ENCODE measurements around the gene SAP30L. TPM values are rescaled to one million over a fixed set of nuclear protein-coding genes. Genes with fewer than 3 reads are reported as not detected.
A peak's percentile ranks its signal among the peaks of the same experiment; 100 is the strongest.

Gene SAP30L
- total and polyA plus RNA-seq, 4 donors, result 26.7 to 43.4 (median 34.7) TPM

- 9 to 12% methylated on average over 35 of the region's 35 CpGs for WGBS, 2 donors
- DNase-seq (no peak), ATAC-seq (ENCODE audit: low FRiP score) (no peak)
- no peak overlapping the region for H3K4me3 ChIP-seq (ENCODE audit: low read length in 2 of 2)
- no peaks in the 10 kb centered on the region for H3K9me3 ChIP-seq (ENCODE audit: control insufficient read depth, low read length)
- no peaks in the 10 kb centered on the region for H3K4me1 ChIP-seq (ENCODE audit: control insufficient read depth in 1 of 2, insufficient read depth in 2 of 2, low read length in 2 of 2)
- no peak overlapping the region for H3K27ac ChIP-seq (ENCODE audit: low read depth in 1 of 2, low read length in 2 of 2)
- intact Hi-C loops (cut with DNase I), result no loop called here
- no peaks in the 10 kb centered on the region for H3K36me3 ChIP-seq (ENCODE audit: control insufficient read depth in 1 of 2, insufficient read depth in 2 of 2, low read length in 1 of 2)
- no peaks in the 10 kb centered on the region for H3K27me3 ChIP-seq (ENCODE audit: control insufficient read depth in 1 of 2, insufficient read depth in 2 of 2, low read length in 1 of 2)
These were observed 27.2 kb downstream of the SAP30L start for GRCh38 chr5:154472871-154473580.

- Histone ChIP-seq H3K9me3 (ENCODE audit: control insufficient read depth, low read length) (no peaks in the 10 kb centered on the region), H3K36me3 (ENCODE audit: control insufficient read depth in 1 of 2, insufficient read depth in 2 of 2, low read length in 1 of 2) (no peaks in the 10 kb centered on the region), H3K27ac (ENCODE audit: low read depth in 1 of 2, low read length in 2 of 2) (no peak overlapping the region), H3K4me1 (ENCODE audit: control insufficient read depth in 1 of 2, insufficient read depth in 2 of 2, low read length in 2 of 2) (no peaks in the 10 kb centered on the region), H3K4me3 (ENCODE audit: low read length in 2 of 2) (no peak overlapping the region), H3K27me3 (ENCODE audit: control insufficient read depth in 1 of 2, insufficient read depth in 2 of 2, low read length in 1 of 2) (no peaks in the 10 kb centered on the region)
- no peak for DNase-seq
- no peak for ATAC-seq (ENCODE audit: low FRiP score)
- intact Hi-C loops (cut with DNase I), result no loop called here
- 13 to 21% methylated on average over 38 to 40 of the region's 40 CpGs for WGBS, 2 donors
These were observed 27.9 kb downstream of the SAP30L start for GRCh38 chr5:154473581-154474283.

DNA sequence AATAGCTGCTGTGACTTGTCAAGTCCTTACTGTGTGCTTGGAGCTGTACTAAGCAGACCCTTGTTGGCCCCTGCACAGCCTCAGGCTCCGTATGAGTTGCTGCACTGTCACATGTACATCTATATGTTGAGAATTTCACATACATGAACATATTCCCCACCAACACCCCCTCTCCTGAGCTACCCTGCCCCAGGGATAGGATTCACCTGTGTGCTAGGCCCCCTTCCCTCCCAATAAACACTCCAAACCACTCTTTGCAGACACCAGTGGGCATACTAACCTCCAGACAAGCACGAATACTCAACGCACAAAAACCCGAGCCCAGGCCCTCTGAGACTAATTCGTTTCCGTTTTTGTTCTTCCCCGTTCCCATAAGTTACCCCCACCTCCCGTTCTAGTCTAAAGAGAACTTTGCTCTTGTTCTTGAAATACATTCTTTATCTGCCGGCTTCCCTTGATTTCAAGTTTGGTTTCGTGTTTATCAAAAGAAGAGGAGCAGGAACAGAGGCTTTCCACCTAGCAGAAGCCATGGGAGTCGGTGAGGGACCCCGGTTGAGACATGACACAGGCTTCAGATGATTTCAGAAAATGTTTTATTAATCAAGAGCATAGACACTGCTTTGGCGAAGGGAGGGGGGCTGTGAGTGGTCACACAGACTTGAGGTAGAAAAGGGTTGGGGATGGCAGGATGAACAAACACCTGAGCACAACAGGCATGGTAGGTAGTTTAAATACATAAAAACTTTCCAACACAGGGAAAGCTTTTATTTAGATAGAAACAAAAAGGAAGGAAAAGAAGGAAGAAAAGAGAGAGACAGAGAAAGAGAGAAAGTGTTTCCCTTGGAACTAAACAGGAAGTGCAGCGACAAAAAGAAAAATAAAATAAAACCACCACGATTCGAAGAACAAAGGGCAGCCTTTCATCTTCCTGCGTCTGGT lies 28.9 kb downstream of the SAP30L start:
- ATAC-seq (ENCODE audit: low FRiP score) (no peak), DNase-seq (no peak)
- no peak overlapping the region for H3K27ac ChIP-seq (ENCODE audit: low read depth in 1 of 2, low read length in 2 of 2)
- no peaks in the 10 kb centered on the region for H3K36me3 ChIP-seq (ENCODE audit: control insufficient read depth in 1 of 2, insufficient read depth in 2 of 2, low read length in 1 of 2)
- no peak overlapping the region for H3K4me3 ChIP-seq (ENCODE audit: low read length in 2 of 2)
- no peaks in the 10 kb centered on the region for H3K27me3 ChIP-seq (ENCODE audit: control insufficient read depth in 1 of 2, insufficient read depth in 2 of 2, low read length in 1 of 2)
- 19 to 39% methylated on average over 17 of the region's 17 CpGs for WGBS, 2 donors
- no peaks in the 10 kb centered on the region for H3K4me1 ChIP-seq (ENCODE audit: control insufficient read depth in 1 of 2, insufficient read depth in 2 of 2, low read length in 2 of 2)
- H3K9me3 ChIP-seq (ENCODE audit: control insufficient read depth, low read length), result no peaks in the 10 kb centered on the region
- intact Hi-C loops (cut with DNase I), result no loop called here

GRCh38 chr5:154475591-154476353 lies 30.0 kb downstream of the SAP30L start:
- no peaks in the 10 kb centered on the region for H3K4me1 ChIP-seq (ENCODE audit: control insufficient read depth in 1 of 2, insufficient read depth in 2 of 2, low read length in 2 of 2)
- ATAC-seq (ENCODE audit: low FRiP score) (no peak), DNase-seq (no peak)
- no peak overlapping the region for H3K4me3 ChIP-seq (ENCODE audit: low read length in 2 of 2)
- H3K36me3 ChIP-seq (ENCODE audit: control insufficient read depth in 1 of 2, insufficient read depth in 2 of 2, low read length in 1 of 2), result no peaks in the 10 kb centered on the region
- H3K27ac ChIP-seq (ENCODE audit: low read depth in 1 of 2, low read length in 2 of 2), result no peak overlapping the region
- WGBS, 2 donors, result 16 to 17% methylated on average over 46 of the region's 46 CpGs
- H3K9me3 ChIP-seq (ENCODE audit: control insufficient read depth, low read length), result no peaks in the 10 kb centered on the region
- intact Hi-C loops (cut with DNase I), result no loop called here
- H3K27me3 ChIP-seq (ENCODE audit: control insufficient read depth in 1 of 2, insufficient read depth in 2 of 2, low read length in 1 of 2), result peaks cover 0 to 2% of the 10 kb centered on the region in 2 donors

DNA sequence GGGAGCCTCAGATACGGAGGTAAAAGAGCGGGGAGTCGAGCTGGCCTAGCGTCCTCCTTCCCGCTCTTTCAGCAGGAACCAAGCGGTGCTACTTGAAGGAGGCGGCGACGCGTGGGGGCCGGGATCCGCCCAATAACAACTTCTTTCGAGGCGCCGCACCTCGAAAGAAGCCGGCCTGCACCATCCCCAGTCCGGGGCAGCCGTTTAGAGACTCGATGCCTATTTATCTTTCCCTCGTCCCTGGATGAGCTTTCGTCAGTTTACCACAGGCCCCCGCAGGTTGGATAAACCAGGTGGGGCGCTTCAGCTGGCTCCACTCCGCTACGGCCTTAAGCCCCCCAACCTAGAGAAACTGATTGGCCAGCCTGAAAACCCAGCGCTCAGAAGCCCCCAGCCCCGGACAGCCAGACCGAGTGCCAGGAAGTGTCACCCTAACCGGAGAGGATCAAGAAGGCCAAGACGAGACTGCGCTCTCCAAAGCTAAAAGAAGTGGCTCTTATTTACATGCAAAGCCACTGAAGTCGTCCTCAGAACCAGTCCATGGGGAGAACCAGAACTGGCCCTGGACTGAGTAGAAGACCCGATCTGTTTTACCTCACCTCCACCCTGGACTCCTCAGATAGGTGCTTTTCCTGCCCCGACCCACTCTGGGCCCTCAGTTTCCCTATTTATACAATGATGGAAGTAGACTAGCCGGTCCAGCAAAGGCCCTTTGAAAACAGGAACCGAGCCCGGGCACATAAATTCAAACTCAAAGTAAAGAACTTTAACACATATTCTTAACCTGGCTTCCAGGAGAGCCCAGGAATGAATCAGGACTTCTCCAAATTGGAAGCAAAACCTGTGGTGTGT lies 30.8 kb downstream of the SAP30L start:
- intact Hi-C loops (cut with DNase I), result no loop called here
- DNase-seq (no peak), ATAC-seq (ENCODE audit: low FRiP score) (no peak)
- no peaks in the 10 kb centered on the region for H3K36me3 ChIP-seq (ENCODE audit: control insufficient read depth in 1 of 2, insufficient read depth in 2 of 2, low read length in 1 of 2)
- H3K27me3 ChIP-seq (ENCODE audit: control insufficient read depth in 1 of 2, insufficient read depth in 2 of 2, low read length in 1 of 2), result peaks cover 0 to 2% of the 10 kb centered on the region in 2 donors
- no peak overlapping the region for H3K27ac ChIP-seq (ENCODE audit: low read depth in 1 of 2, low read length in 2 of 2)
- no peak overlapping the region for H3K4me3 ChIP-seq (ENCODE audit: low read length in 2 of 2)
- no peaks in the 10 kb centered on the region for H3K9me3 ChIP-seq (ENCODE audit: control insufficient read depth, low read length)
- 10 to 13% methylated on average over 35 to 38 of the region's 38 CpGs for WGBS, 2 donors
- H3K4me1 ChIP-seq (ENCODE audit: control insufficient read depth in 1 of 2, insufficient read depth in 2 of 2, low read length in 2 of 2), result no peaks in the 10 kb centered on the region

- H3K4me3 ChIP-seq (ENCODE audit: low read length in 2 of 2), result peak overlapping the region in 1 of 2 donors; percentile 11
- peaks cover 0 to 2% of the 10 kb centered on the region in 2 donors for H3K27me3 ChIP-seq (ENCODE audit: control insufficient read depth in 1 of 2, insufficient read depth in 2 of 2, low read length in 1 of 2)
- no peaks in the 10 kb centered on the region for H3K9me3 ChIP-seq (ENCODE audit: control insufficient read depth, low read length)
- peak; percentile 63 for ATAC-seq (ENCODE audit: low FRiP score)
- DNase-seq, result peak in 1 of 2 donors; percentile 55
- 1 to 2% methylated on average over 57 to 68 of the region's 68 CpGs for WGBS, 2 donors
- intact Hi-C loops (cut with DNase I), result no loop called here
- no peak overlapping the region for H3K27ac ChIP-seq (ENCODE audit: low read depth in 1 of 2, low read length in 2 of 2)
- H3K36me3 ChIP-seq (ENCODE audit: control insufficient read depth in 1 of 2, insufficient read depth in 2 of 2, low read length in 1 of 2), result no peaks in the 10 kb centered on the region
- no peaks in the 10 kb centered on the region for H3K4me1 ChIP-seq (ENCODE audit: control insufficient read depth in 1 of 2, insufficient read depth in 2 of 2, low read length in 2 of 2)
These were observed 31.8 kb downstream of the SAP30L start for GRCh38 chr5:154477382-154478223.

DNA sequence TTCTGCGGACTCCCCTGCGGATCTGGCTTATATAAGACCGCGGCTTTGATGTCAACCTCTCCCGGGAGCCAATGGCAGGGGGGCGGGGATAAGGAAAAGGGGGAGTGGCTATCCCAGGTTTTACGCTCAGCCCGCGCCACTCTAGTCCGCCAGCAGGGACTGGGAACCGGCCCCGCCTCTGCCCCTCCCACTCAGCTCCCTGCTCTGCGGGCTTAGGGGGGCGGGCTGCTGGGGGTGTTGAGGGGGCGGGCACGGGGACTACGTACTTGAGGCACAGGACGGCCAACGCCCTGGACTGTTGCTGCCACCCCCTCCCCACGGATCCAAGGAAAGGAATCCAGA lies 32.4 kb downstream of the SAP30L start, which contains the start of gene HAND1:
Gene HAND1, minus strand, starts transcription at position 4 of the 342 bp plus-strand sequence. CDS start 219 bp downstream, outside the sequence.
- Histone ChIP-seq H3K27ac (ENCODE audit: low read depth in 1 of 2, low read length in 2 of 2) (no peak within 1 kb of the TSS), H3K36me3 (ENCODE audit: control insufficient read depth in 1 of 2, insufficient read depth in 2 of 2, low read length in 1 of 2) (no peaks in the 10 kb centered on the region), H3K4me3 (ENCODE audit: low read length in 2 of 2) (peak within 1 kb of the TSS in 1 of 2 donors; percentile 11), H3K9me3 (ENCODE audit: control insufficient read depth, low read length) (no peaks in the 10 kb centered on the region), H3K4me1 (ENCODE audit: control insufficient read depth in 1 of 2, insufficient read depth in 2 of 2, low read length in 2 of 2) (no peaks in the 10 kb centered on the region), H3K27me3 (ENCODE audit: control insufficient read depth in 1 of 2, insufficient read depth in 2 of 2, low read length in 1 of 2) (peaks cover 0 to 2% of the 10 kb centered on the region in 2 donors)
- WGBS, 2 donors, result 1 to 2% methylated on average over 19 to 20 of the region's 20 CpGs
- intact Hi-C loops (cut with DNase I), result no loop called here
- DNase-seq (peak in 1 of 2 donors; percentile 84), ATAC-seq (ENCODE audit: low FRiP score) (no peak)

Measured in aorta (tissue), 5 donors.